ENCODE data around the gene GATA3. TPM values are rescaled to one million over a fixed set of nuclear protein-coding genes. Genes with fewer than 3 reads are reported as not detected.

Gene GATA3
- total RNA-seq, 3 donors from 2014 or later = 0.48 to 36.4 (median 28.2) TPM

DNA sequence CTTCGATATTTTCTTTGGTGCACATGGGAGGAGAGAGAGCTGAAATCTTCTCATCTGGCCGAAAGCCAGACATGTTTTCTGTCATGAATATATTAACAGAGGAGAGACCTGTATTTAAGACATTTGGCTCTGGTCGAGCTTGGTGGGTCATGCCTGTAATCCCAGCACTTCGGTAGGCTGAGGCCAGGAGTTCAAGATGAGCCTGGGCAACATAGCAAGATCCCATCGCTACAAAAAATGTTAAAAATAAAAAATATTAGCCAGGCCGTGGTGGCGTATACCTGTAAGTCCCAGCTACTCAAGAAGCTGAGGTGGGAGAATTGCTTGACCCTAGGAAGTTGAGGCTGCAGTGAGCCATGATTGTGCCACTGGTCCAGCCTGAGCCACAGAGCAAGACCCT lies 21.9 kb upstream of the GATA3 start:
- TF ChIP-seq, protein P1, sequence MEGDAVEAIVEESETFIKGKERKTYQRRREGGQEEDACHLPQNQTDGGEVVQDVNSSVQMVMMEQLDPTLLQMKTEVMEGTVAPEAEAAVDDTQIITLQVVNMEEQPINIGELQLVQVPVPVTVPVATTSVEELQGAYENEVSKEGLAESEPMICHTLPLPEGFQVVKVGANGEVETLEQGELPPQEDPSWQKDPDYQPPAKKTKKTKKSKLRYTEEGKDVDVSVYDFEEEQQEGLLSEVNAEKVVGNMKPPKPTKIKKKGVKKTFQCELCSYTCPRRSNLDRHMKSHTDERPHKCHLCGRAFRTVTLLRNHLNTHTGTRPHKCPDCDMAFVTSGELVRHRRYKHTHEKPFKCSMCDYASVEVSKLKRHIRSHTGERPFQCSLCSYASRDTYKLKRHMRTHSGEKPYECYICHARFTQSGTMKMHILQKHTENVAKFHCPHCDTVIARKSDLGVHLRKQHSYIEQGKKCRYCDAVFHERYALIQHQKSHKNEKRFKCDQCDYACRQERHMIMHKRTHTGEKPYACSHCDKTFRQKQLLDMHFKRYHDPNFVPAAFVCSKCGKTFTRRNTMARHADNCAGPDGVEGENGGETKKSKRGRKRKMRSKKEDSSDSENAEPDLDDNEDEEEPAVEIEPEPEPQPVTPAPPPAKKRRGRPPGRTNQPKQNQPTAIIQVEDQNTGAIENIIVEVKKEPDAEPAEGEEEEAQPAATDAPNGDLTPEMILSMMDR (IDR thresholded peaks at IDR 0.05) = no peak
- no peak for TF ChIP-seq POLR2A (IDR thresholded peaks at IDR 0.05)
- no peak for TF ChIP-seq POLR2AphosphoS5 (IDR thresholded peaks at IDR 0.05)
- no peak overlapping the region for H3K4me3 ChIP-seq
- intact Hi-C loops (cut with DNase I; ENCODE audit: low total_unique reads) = no loop called here
- no peak overlapping the region for H3K27ac ChIP-seq
- no peaks in the 10 kb centered on the region for H3K36me3 ChIP-seq
- no peak for DNase-seq (ENCODE audit: low spot score in 2 of 2)
- peaks cover 10 to 41% of the 10 kb centered on the region in 2 donors for H3K27me3 ChIP-seq
- peaks cover 0 to 4% of the 10 kb centered on the region in 2 donors for H3K4me1 ChIP-seq
- no peaks in the 10 kb centered on the region for H3K9me3 ChIP-seq

DNA sequence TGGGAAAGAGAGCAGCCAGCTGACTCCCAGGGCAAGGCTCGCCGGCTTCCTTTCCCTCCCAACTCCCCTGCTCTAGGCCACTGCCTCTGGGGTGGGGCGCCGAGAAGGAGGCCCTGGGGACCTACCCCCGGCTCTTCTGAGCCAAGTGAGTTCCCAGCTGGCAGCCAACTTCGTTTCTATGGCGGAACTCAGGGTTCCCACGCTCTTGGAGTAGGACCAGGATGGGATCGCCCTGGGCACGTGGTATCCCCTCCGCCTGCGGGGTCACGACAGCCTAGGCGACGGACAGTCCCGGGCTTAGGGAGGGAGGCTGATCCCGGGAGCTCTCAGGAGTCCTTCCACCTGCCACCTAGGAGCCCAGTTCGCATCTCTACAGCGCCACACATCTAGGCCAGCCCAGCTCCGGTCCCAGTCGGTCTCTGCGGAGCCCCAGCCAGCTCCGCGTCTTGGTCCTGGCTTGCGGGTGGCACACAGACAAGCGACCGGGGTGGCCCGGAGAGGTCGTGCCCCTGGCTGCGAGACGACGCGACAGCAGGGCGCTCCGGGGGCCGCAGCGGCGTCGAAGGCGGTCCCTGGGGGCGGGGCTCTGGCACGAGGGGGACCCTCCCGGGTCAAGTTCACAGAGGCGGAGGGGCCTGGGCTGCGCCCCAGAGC lies 20.5 kb upstream of the GATA3 start:
- Histone ChIP-seq H3K9me3 (no peaks in the 10 kb centered on the region), H3K27ac (no peak overlapping the region), H3K36me3 (no peaks in the 10 kb centered on the region), H3K4me1 (peaks cover 0 to 4% of the 10 kb centered on the region in 2 donors), H3K4me3 (peak overlapping the region in 2 of 3 donors; percentile 39 to 63), H3K27me3 (peaks cover 11 to 55% of the 10 kb centered on the region in 2 donors)
- intact Hi-C loops (cut with DNase I; ENCODE audit: low total_unique reads) = no loop called here
- TF ChIP-seq POLR2A (IDR thresholded peaks at IDR 0.05) = no peak
- no peak for TF ChIP-seq POLR2AphosphoS5 (IDR thresholded peaks at IDR 0.05)
- TF ChIP-seq, protein P1 (IDR thresholded peaks at IDR 0.05) = no peak
- no peak for DNase-seq (ENCODE audit: low spot score in 2 of 2)

DNA sequence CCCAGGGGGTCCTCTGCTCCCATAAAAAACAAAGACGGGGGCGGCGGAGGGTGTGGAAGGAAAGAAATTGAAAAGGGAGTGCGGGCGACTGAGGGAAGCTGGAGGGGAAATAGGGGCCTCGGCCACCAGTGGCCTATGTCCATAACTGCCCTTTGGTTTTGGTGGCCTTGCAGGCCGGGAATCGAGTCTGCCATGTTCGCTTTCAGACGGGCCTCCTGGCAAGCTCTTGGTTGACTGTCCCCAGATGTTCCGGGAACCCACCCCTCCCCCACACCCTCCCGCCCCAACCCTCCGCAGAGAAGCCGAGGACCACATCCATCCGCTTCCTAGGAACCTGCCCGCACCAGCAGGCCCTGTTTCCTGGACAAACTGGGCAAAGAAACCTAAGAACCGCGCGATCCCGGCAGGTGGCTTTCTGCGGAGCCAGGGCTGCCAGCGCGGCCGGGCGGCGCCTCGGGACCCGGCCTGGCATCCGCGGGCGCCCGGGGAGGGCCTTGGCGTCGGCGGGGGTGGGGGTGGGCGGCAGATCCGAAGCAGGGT lies 20.0 kb upstream of the GATA3 start:
- intact Hi-C loops (cut with DNase I; ENCODE audit: low total_unique reads) = no loop called here
- H3K36me3 ChIP-seq = no peaks in the 10 kb centered on the region
- H3K27ac ChIP-seq = no peak overlapping the region
- H3K4me3 ChIP-seq = peak overlapping the region in 2 of 3 donors; percentile 39 to 63
- peaks cover 0 to 4% of the 10 kb centered on the region in 2 donors for H3K4me1 ChIP-seq
- H3K27me3 ChIP-seq = peaks cover 11 to 61% of the 10 kb centered on the region in 2 donors
- no peak for DNase-seq (ENCODE audit: low spot score in 2 of 2)
- TF ChIP-seq POLR2AphosphoS5 (IDR thresholded peaks at IDR 0.05) = no peak
- TF ChIP-seq POLR2A (IDR thresholded peaks at IDR 0.05) = no peak
- TF ChIP-seq, protein P1 (IDR thresholded peaks at IDR 0.05) = no peak
- H3K9me3 ChIP-seq = no peaks in the 10 kb centered on the region

DNA sequence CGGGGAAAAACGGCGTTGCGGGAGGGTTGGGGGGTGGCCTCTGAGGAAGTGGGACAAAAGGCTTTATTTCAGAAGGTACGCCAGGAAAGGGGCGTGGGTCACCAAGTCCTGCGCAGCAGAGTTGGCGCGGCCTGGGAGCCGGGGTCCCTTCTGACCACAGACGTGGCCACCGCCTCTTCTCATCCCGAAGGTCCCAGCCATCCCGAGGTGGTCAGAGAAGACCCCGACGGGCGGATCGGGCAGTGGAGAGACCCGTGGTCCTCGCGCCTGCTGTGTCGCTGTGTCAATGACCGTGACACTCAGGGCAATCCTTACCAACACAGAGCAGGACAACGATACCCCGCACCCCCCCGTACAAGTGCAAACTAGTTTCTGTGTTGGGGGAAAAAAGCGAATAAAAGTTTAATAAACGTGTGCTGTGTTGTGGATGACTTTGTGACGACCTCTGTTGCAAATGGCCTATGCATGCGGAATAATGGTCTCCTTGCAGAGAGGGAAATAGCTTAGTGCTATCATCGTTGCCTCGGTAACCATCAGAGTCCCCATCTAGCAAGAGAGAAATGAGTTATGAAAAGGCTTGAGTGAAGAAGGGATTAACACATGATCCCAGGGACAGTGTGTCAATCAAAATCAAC lies 19.4 kb upstream of the GATA3 start:
- DNase-seq (ENCODE audit: low spot score in 2 of 2) = no peak
- no peak overlapping the region for H3K27ac ChIP-seq
- H3K9me3 ChIP-seq = no peaks in the 10 kb centered on the region
- no peaks in the 10 kb centered on the region for H3K36me3 ChIP-seq
- peaks cover 11 to 67% of the 10 kb centered on the region in 2 donors for H3K27me3 ChIP-seq
- intact Hi-C loops (cut with DNase I; ENCODE audit: low total_unique reads) = no loop called here
- H3K4me3 ChIP-seq = peak overlapping the region in 2 of 3 donors; percentile 39 to 63
- H3K4me1 ChIP-seq = peaks cover 0 to 4% of the 10 kb centered on the region in 2 donors
- TF ChIP-seq, protein P1 (IDR thresholded peaks at IDR 0.05) = no peak
- no peak for TF ChIP-seq POLR2AphosphoS5 (IDR thresholded peaks at IDR 0.05)
- no peak for TF ChIP-seq POLR2A (IDR thresholded peaks at IDR 0.05)

Measured in breast epithelium (tissue), 4 donors.